A204.1 (cell line): ENCODE measurements around the gene RPN2.
A peak's percentile ranks its signal among the peaks of the same experiment; 100 is the strongest.
"Not testable (repeated sequence)": the region's sequence is repeated elsewhere in the genome, so short reads cannot be mapped to it uniquely, and the experiment has no call there.

Experiments
- FAIRE-seq: peaks from 2 replicates; lab custom pipeline; 2012; peaks lifted over from hg19 to GRCh38; lab: Jason Lieb, UNC

RPN2 gene

DNA sequence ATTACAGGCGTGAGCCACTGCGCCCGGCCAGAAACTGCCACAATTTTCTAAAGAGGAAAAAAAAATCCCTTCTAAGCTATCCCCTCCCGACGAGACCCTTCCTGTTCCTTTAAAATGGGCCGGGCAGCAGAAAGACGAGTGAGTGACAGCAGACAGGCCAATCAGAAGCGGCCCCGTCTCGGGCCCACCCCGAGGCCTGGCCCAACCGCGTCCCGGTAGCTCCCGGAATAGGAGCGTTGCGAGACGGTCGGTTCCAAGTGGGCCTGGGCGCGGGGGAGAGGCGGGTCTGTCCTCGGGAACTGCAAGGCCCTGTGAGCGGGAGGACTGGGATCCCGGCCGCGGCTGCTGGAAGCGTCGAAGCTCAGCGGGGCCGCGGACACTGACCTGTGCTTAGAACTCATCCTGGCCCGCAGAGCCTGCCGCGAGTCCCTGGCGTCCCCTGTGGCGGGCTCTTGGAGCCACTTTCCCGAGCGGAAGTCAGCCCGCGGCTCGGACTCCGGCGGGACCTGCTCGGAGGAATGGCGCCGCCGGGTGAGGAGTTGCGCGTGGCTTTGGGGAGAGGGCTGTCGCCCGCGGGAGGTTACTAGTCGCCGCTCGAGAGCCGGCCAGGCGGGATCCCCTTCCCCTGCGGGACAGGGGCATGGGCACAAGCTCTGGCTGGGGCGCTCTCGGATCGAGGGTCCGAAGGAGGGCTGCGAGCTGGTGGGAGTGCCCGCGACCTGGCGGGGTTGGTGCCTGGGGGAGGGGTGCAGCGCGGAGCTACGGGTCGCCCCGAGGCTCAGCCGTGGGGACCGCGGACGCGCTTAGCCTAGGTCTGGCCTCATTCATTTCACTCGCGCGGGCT is at the start of gene RPN2, which contains the start of gene MROH8:
Gene RPN2, plus strand, starts transcription at position 492 of the 844 bp plus-strand sequence. Its CDS starts 27 bp downstream, at position 519.
Gene MROH8, minus strand, starts transcription at position 710 of the 844 bp plus-strand sequence.
- peak; percentile 94 for FAIRE-seq

DNA sequence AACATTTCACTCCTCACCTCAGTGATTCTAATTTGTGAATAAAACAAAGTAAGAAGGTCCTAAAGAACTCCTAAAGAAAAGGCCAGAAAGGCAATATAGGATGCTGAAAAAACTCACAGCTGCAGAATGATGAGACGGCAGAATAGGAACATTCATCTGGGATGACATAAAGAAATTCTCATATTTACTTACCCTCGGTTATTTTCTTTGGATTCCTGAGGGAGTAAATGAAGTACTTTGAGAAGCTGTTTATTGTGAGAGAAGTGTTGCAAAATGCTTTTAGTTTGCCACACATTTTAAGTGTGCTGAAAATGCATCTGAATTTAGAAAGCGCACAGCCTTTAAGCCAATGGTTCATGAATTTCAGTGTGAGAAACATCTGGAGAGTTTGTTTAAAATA is 47.6 kb upstream of the RPN2 start:
- FAIRE-seq = no peak

DNA sequence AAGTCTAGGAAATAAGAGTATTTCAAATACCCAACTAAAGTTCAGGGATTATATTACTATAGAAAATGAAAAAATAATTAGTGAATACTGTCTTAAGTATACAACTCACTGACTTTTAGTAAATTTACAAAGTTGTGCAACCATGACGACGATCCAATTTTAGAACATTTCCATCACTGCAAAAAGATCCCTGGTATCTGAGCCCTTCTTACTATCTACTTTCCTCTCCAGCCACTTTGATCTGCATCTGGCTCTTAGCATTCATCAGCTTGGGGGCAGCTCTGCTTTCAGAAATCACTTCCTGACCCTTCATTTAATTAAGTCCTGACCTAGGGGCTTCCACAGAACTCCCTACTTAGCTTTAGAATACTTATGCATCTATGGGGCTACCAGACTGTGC is 45.2 kb upstream of the RPN2 start:
- FAIRE-seq = no peak

DNA sequence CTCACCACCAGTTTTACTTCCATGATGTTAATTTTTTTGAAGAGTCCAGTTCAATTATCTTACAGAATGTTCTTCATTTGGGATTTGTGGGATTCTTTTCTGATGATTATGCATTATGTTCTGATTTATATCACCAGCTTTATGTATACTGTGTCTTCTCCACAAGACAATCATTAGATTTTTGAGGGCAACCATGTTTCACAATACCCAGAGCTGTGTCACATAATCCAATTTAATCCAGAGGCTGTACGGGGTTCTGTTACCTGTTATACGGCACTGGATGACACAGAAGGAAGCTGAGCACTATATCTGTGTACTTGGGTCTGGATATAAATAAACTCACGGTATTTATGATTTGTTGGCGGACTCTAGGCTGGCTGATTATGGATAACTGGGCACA is 41.6 kb upstream of the RPN2 start:
- no peak for FAIRE-seq

DNA sequence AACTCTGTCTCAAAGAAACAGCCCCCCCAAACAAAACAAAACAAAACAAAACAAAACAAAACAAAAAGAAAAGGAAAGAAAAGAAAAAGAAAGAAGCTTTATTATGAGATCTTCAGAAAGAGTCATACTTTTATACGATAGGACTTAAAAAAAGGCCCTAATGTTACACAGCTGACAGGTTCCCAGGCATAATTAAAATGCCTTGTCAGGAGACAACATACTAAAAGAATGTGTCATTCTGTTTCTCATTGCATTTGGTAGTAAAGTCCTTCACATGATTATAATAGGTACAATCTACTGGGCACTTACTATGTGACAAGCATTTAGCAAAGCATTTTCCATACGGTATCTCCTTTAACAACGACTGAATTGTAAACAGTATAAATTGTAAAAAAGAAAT is 36.4 kb upstream of the RPN2 start:
- no peak for FAIRE-seq

DNA sequence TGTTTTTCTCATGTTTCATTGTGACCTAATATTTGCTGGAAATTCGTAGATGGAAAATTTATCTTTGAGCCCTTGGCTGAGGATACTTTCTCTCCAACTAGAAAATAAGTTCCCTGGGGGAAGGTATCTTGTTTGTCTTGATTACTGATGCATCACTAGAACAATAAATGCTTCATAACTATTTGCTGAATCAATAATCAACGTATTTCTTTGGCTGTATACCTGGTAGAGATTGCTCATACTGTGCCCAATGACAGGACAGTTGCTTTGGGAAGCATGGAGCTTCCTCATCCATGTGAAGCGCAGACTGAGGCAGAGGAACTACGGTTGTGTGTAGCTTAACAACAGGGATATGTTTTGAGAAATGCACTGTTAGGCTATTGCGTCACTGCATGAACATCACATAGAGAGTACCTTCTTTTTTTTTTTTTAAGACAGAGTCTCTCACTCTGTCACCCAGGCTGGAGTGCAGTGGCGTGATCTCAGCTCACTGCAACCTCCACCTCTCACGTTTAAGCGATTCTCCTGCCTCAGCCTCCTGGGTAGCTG is 34.2 kb upstream of the RPN2 start:
- no peak for FAIRE-seq

DNA sequence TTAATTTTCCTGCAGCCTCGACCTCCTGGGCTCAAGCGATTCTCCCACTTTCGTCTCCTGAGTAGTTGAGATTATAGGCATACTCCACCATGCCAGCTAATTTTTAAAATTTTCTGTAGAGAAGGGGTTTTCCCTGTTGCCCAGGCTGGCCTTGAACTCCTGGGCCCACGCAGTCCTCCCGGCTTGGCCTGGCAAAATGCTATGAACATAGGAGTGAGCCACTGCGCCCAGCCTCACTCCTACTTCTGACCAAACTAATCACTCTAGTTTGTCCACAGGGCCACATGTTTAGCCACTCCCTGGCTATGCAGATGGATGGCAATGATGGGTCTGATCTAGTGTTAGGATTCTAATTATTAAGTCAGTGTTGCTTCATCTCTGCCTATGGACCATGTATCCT is 31.9 kb upstream of the RPN2 start:
- FAIRE-seq = no peak

DNA sequence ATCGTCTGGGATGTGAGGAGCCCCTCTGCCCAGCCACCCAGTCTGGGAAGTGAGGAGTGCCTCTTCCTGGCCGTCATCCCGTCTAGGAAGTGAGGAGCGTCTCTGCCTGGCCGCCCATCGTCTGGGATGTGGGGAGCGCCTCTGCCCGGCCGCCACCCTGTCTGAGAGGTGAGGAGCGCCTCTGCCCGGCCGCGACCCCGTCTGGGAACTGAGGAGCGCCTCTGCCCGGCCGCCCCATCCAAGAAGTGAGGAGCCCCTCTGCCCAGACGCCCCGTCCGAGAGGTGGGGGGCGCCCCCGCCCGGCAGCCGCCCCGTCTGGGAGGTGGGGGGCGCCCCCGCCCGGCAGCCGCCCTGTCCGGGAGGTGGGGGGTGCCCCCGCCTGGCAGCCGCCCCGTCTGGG is 28.3 kb upstream of the RPN2 start:
- not testable (repeated sequence) for FAIRE-seq

DNA sequence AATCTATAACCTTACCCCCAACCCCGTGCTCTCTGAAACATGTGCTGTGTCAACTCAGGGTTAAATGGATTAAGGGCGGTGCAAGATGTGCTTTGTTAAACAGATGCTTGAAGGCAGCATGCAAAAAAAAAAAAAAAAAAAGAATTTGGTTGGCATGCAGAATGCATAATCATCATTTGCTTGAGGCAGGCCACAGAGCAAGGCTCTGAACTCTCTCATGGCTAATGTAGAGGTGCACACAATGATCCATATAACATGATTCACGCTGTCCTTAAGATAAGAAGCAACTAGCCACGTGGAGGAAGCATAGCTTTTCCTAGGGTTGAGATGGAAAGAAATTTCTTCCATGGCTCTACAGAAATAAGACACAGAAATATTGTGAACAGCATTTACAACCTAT is 27.6 kb upstream of the RPN2 start:
- no peak for FAIRE-seq

DNA sequence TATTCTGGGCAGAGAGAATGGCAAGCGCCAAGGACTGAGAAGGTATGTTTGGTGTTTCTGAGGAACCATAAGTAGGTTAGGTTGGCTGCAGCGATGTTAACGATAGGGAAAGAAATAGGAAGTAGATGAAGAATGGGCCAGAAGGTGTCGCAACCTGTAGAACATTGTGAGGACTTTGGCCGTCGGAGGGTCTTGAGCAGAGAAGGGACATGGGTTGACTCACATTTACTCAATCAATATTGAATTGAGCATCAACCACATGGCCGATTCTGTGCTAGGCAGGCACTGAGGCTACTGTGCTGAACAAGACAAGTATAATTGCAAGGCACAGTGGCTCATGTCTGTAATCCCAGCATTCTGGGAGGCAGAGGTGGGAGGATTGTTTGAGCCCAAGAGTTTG is 26.8 kb upstream of the RPN2 start:
- no peak for FAIRE-seq

DNA sequence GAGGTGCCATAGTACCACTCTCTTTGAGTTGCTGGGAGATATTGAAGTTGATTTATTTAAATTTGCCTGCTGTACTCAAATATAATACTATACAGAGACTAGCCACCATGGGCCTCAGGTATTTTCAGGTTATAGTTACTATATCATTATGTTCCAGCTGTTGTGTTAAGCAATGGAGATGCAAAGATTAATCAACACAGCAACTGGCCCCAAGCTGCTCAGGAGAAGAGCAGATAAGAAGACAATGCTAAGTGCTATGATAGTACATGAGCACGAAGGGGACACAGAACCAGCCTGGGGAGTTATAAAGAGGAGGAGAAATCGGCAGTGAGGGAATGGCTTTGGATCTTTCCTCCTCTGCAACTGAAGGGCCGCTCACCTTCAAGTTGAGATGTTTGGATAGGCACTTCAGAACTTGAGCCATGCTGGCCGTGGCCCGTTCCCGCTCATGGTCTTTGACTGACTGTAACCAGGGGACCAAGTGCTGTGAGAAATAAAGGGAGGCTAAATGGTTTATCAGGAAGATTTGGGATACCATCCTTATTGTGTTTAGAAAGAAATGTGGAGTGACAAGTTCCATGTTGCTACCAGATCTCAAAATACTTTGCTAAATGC is 24.3 kb upstream of the RPN2 start:
- no peak for FAIRE-seq

DNA sequence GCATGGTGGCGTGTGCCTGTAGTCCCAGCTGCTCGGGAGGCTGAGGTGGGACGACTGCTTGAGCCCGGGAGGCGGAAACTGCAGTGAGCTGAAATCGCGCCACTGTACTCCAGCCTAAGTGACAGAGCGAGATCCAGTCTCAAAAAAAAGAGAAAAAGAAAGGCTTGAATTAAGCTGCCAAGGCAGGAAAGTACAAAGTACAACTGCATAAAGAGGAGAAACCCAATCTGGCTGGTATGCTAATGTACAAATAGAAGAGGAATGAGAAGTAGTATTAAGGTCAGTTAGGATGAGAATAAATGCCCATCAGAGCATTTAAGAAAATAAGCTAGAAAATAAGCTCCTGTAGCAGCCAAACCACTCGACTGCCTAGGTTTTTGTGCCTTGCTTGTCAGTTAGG is 23.1 kb upstream of the RPN2 start:
- no peak for FAIRE-seq

DNA sequence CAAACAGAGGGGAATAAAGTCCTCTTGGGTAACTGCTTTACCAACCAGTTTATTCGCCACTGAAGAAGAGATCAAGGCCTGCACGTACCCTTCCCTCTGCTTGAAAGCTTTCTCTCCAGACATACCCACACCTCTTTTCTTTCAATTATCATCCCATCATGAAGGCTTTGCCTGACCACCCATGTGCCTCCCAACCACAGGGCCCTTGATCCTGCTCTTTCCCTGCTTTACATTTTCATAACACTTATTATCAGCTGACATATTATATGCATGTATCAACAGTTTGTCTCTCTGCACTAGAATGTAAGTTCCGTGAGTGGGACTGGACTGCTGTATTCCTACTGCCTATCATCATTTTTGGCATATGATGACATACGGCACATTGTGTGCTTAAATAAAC is 20.9 kb upstream of the RPN2 start:
- FAIRE-seq = no peak

DNA sequence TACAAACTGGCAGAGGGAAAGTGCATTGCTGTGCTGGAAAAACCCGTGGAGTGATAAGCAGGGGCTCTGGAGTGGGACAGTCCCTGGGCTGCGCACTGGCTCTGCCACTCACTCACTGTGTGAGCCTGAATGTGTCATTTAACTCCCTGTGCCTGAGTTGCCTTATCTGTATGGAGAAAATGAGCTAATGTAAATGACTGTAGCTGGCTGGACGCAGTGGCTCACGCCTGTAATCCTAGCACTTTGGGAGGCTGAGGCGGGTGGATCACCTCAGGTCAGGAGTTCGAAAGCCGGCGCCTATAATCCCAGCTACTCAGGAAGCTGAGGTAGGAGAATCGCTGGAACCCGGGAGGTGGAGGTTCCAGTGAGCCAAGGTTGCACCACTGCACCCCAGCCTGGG is 18.4 kb upstream of the RPN2 start:
- no peak for FAIRE-seq

DNA sequence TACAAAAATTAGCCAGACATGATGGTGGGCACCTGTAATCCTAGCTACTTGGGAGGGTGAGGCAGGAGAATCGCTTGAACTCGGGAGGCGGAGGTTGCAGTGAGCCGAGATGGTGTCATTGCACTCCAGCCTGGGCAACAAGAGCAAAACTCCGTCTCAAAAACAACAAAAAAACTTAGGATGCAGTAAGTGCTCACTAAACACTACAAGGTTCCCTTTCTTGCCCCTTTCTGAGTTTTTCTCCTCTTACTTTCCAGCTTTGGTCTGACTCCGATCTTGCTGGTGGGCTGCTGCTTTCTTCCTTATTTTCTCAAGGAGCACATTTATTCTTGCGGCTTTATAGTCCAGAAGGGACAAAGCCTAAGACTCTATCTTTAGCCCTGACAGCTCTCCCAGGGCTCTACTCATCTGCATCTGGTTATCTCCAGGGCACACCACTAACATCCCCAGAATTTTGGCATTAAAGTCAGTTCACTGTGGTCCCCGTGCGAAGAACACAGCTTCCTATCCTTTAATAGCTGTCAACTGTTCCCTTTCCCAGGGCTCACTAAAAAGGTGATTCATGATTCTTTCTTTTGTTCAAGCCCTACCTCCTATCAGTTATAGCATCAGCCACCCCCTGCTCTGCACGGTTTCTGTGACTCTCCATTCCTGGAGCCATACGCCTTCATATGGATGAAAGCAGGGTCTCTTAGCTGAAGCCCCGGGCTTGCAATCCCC is 17.1 kb upstream of the RPN2 start:
- no peak for FAIRE-seq

DNA sequence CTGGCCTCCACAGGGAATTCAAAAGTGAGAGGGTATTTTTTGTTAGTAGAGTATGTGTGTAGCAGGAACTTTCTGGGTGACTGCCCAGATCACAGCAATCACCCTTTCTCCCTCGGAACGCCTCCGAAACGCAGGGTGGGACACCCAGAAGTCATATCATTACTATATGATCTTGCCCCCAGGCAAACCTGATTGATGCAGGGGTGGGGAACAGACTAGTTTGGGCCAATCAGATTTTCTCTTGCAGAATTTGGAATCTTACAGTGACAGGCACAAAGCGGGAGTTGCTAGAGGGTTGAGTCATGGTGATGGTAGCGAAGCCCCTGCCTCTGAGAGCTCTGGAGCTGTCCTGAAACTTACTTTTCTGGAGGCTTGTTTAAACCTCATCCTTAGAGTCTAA is 16.5 kb upstream of the RPN2 start:
- FAIRE-seq = no peak

DNA sequence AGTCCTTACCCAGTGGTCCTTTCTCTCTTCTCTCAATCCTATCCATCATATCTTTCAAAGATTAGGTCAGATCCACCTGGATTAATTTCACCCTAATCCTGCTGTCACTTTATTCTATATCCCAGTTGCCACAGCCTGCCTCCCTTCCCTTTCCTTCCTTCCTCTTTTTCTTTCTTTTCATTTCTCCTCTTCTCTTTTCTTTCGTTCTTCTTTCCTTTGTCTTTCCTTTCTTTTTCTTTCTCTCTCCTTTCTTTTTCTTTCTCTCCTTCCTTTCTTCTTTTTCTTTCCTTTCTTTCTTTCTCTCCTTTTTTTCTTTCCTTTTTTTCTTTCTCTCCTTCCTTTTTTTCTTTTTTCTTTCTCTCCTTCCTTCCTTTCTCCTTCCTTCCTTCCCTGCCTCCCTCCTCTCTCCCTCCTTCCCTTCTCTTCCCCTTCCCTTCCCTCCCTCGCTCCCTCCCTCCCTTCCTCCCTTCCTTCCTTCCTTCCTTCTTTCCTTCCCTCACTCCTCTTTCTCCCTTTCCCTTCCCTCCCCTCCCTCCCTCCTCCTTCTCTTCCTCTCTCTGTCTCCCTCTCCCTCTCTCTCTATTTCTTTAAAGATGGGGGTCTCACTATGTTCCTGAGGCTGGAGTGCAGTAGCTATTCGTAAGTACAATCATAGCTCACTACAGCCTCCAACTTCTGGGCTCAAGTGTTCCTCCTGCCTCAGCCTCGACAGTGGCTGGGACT is 15.1 kb upstream of the RPN2 start:
- no peak for FAIRE-seq

DNA sequence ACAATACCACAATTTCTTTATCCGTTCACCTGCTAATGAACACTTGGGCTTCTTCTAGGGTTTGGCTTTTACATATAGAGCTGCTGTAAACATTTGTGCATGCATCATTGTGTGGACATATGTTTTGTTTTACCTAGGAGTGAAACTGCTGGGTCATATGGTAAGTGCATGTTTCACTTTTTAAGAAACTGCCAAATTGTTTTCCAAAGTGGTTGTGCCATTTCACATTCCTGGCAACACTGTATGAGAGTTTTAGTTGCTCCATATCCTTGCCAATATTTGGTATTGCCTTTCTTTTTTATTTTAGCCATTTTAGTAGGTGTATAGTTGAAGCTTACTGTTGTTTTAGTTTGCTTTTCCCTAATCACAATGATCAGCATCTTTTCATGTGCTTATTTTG is 14.1 kb upstream of the RPN2 start:
- FAIRE-seq = no peak

DNA sequence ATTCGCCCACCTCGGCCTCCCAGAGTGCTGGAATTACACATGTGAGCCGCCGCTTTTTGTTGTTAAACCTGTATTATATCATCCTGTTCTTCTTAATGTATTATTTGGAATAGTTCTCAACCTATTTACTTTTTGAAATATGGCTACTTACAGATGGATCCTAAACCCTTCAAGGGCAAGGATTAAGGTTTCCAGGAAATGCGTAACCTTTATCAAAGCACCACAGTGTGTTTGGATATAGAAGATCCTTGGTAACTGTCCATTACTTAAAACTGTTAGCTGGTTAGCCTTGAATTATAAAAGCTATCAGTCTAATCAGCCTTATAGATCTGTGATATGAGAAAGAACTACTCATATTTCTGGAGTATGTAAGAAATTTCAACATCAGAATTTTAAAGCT is 12.3 kb upstream of the RPN2 start:
- FAIRE-seq = no peak

DNA sequence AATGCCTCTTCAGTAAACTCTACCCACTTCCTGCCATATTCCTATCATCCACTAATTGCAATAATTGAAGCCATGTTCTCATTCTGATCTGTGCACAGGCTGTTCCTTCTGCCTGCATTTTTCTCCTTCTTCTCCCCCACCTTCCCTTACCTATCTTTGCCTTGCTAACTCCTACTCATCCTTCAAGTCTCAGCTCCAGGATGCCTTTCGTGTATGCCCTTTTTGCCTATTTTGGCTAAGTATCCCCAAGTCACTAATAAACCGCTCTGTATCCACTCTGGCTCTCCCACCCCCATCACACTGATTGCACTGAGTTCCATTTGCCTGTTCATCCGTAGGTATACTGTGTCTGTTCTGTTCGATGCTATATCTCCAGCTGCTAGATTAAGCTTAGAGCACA is 6.3 kb upstream of the RPN2 start:
- no peak for FAIRE-seq

DNA sequence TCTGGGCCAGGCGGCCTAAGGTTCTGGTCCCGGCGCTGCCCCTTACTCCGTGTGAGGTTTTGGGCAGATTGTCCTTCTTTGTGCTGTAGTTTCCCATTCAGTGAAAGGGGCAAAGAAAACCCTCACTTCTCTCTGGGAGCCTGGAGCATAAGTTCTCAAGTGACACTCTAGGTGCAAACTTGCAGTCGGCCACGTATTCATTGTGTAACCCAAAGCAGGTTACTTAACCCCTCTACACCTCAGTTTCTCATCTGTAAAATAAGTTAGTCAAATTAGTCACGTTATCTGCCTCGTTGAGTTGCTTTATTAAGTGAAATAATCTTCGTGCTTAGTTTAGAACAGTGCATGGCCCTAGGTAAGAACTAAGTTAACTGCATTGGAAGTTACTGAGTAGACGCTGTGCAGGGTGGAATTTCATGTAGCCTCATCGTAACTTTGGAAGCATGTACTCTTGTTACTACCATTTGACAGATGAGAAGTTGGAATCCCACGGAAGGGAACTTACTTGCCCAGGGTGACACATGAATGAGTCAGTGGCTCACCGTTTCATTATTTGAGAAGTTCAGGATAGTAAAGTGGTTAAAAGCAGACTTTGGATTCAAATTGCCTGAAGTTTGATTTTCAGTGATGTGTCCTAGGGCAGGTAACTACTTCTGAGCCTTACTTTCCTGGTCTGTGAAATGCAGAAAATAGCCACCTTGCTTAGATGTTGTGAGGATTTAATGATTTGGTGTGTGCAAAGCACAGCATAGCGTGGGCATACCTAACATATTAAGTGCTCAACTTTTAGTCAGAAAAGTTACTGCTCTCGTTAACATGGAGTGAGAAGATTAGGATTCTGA is 774 bp downstream of the RPN2 start:
- FAIRE-seq = no peak
